Measurements from ENCODE around the gene MRPL44. TPM values are rescaled to one million over a fixed set of nuclear protein-coding genes. Genes with fewer than 3 reads are reported as not detected.

MRPL44 gene
- total and polyA plus RNA-seq, 2 of the 13 experiments (the other 11 are each of a cell fraction or from before 2014, with no cell fraction given), result 38.4 to 78.0 TPM

GRCh38 chr2:223908304-223908998, 48.8 kb upstream of the MRPL44 start (continued):
- TF ChIP-seq AHDC1 (CRISPR knock-in tag; IDR thresholded peaks at IDR 0.05; ENCODE audit: borderline replicate concordance), result peak; percentile 98
- TF ChIP-seq ZSCAN30 (CRISPR knock-in tag; IDR thresholded peaks at IDR 0.05), result no peak
- no peak for TF ChIP-seq STAT5B (CRISPR knock-in tag; IDR thresholded peaks at IDR 0.05)
- TF ChIP-seq ZNF550 (CRISPR knock-in tag; IDR thresholded peaks at IDR 0.05; ENCODE audit: borderline replicate concordance), result no peak
- TF ChIP-seq DRAP1 (CRISPR knock-in tag; IDR thresholded peaks at IDR 0.05), result peak; percentile 43; the same call in 1 of the 2 replicates
- TF ChIP-seq AHR (CRISPR knock-in tag; IDR thresholded peaks at IDR 0.05), result no peak; the same call in 1 of the 2 replicates
- peak; percentile 88 for TF ChIP-seq ARNT2 (CRISPR knock-in tag; IDR thresholded peaks at IDR 0.05; ENCODE audit: low read depth)
- 0 out of 2 replicates have a peak, but pooled peaks have one; percentile 32 for TF ChIP-seq ARHGAP35 (CRISPR knock-in tag; IDR thresholded peaks at IDR 0.05; ENCODE audit: borderline replicate concordance)
- peak; percentile 76 for TF ChIP-seq HMG20B (CRISPR knock-in tag; conservative IDR thresholded peaks at IDR 0.05)
- TF ChIP-seq ZNF274 (CRISPR knock-in tag; IDR thresholded peaks at IDR 0.05), result no peak; the same call in 1 of the 2 replicates
- 0 out of 2 replicates have a peak, but pooled peaks have one; percentile 42 for TF ChIP-seq ZBTB3 (CRISPR knock-in tag; IDR thresholded peaks at IDR 0.05; ENCODE audit: borderline replicate concordance, low read depth)
- peak; percentile 93 for TF ChIP-seq IRF2 (CRISPR knock-in tag; IDR thresholded peaks at IDR 0.05)
- TF ChIP-seq XRCC5 (optimal IDR thresholded peaks at IDR 0.05; ENCODE audit: low read length), result peak; percentile 84
- TF ChIP-seq, protein P1, sequence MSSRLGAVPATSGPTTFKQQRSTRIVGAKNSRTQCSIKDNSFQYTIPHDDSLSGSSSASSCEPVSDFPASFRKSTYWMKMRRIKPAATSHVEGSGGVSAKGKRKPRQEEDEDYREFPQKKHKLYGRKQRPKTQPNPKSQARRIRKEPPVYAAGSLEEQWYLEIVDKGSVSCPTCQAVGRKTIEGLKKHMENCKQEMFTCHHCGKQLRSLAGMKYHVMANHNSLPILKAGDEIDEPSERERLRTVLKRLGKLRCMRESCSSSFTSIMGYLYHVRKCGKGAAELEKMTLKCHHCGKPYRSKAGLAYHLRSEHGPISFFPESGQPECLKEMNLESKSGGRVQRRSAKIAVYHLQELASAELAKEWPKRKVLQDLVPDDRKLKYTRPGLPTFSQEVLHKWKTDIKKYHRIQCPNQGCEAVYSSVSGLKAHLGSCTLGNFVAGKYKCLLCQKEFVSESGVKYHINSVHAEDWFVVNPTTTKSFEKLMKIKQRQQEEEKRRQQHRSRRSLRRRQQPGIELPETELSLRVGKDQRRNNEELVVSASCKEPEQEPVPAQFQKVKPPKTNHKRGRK (CRISPR knock-in tag; IDR thresholded peaks at IDR 0.05), result no peak
- no peak for TF ChIP-seq ZNF558 (CRISPR knock-in tag; IDR thresholded peaks at IDR 0.05; ENCODE audit: borderline replicate concordance)
- TF ChIP-seq, protein P2, sequence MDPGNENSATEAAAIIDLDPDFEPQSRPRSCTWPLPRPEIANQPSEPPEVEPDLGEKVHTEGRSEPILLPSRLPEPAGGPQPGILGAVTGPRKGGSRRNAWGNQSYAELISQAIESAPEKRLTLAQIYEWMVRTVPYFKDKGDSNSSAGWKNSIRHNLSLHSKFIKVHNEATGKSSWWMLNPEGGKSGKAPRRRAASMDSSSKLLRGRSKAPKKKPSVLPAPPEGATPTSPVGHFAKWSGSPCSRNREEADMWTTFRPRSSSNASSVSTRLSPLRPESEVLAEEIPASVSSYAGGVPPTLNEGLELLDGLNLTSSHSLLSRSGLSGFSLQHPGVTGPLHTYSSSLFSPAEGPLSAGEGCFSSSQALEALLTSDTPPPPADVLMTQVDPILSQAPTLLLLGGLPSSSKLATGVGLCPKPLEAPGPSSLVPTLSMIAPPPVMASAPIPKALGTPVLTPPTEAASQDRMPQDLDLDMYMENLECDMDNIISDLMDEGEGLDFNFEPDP (CRISPR knock-in tag; conservative IDR thresholded peaks at IDR 0.05), result no peak
- no peak for TF ChIP-seq ZNF570 (CRISPR knock-in tag; IDR thresholded peaks at IDR 0.05; ENCODE audit: borderline replicate concordance)
- TF ChIP-seq SRSF4 (IDR thresholded peaks at IDR 0.05; ENCODE audit: low read depth, low read length, poor library complexity, severe bottlenecking), result no peak
- TF ChIP-seq HIVEP1 (CRISPR knock-in tag; IDR thresholded peaks at IDR 0.05), result peak; percentile 97
- no peak for TF ChIP-seq ZBTB42 (CRISPR knock-in tag; IDR thresholded peaks at IDR 0.05)
- TF ChIP-seq ZNF644 (CRISPR knock-in tag; IDR thresholded peaks at IDR 0.05; ENCODE audit: low read depth), result peak; percentile 88

All from HepG2 (cell line).